NCI-H2171 treated with DMSO at 0.1 percent for 48 hours (cell line): ENCODE measurements around the gene RAD51B.
A peak's percentile ranks its signal among the peaks of the same experiment; 100 is the strongest.
"Not testable (repeated sequence)": the region's sequence is repeated elsewhere in the genome, so short reads cannot be mapped to it uniquely, and the experiment has no call there.

Source experiments
- DNase-seq: peaks from one replicate; lab custom pipeline; 2025; lab: John Stamatoyannopoulos, UW

RAD51B gene

DNA sequence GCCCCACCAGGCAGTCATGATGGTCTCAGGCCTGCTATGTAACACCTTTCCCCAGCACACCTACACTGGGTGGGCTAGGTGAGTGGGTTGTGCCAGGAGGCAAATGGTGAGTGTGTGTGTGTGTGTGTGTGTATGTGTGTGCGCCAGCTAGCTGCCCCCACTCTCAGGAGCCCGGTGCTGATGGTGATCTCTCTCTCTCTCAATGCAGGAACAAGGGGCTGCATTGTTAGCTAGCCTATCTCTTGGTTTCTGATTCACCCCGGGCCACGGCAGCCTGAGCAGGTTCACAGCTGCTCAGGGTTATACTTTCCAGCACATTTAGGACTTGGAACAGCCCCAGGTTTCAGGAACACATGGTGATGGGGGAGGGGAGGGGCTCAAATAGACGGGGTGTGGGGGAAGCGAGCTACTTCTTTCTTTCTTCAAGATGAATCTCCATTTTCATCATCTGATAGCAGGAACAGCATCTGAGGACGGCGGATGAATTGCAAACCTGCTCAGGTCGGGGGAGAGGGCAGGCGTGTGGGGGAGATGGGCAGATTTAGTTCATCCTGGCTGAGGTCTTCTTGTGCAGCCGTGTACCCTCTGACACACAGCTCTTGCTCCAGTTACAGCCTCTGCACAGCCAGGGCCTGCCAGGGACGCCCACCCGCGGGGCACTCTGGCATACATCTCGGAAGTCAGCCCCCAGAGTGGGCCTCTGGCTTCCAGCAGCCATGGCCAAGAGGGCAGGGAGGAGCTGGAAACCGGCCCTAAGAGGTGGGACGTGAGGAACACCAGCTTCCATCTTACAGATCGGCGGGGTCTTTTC, 835.6 kb downstream of the RAD51B start:
- peak; percentile 88 for DNase-seq

DNA sequence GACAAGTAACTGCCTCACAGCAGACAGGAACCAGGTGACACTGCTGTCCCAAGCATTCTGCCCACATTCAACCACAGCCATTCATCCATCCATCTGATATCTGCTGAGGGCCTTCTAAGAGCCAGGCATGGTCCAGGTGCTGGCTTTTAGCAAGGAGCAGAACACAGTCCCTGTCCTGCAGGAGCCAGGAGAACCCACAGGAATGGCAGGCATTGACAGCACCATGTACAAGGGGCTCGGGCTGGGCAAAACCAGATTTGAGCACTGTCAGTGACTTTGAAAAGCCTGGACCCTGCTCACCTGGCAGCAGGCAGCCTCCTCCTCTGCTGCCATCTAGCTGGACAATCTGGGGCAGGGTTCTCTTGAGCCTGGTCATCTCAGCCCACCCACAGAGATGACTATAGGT, 836.3 kb downstream of the RAD51B start:
- DNase-seq: no peak

DNA sequence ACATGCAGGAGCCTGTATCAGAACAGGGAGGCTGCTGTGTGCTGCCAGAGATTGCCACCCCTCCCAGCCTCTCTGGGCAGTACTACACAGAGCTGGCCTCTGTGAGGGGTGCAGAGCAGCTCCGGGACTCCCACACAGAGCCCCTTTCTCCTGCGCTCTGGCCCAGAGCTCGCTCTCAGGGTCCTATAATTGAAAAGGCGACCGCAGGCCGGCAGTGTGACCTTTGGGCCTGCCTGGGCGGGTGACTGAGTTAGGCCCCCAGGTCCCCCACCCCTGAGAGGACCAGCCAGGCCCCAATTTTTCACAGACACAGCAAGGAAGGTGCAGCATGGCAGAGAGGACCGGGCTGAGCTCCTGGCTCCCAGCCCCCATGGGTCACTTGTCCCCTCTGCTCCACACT, 836.9 kb downstream of the RAD51B start:
- no peak for DNase-seq

DNA sequence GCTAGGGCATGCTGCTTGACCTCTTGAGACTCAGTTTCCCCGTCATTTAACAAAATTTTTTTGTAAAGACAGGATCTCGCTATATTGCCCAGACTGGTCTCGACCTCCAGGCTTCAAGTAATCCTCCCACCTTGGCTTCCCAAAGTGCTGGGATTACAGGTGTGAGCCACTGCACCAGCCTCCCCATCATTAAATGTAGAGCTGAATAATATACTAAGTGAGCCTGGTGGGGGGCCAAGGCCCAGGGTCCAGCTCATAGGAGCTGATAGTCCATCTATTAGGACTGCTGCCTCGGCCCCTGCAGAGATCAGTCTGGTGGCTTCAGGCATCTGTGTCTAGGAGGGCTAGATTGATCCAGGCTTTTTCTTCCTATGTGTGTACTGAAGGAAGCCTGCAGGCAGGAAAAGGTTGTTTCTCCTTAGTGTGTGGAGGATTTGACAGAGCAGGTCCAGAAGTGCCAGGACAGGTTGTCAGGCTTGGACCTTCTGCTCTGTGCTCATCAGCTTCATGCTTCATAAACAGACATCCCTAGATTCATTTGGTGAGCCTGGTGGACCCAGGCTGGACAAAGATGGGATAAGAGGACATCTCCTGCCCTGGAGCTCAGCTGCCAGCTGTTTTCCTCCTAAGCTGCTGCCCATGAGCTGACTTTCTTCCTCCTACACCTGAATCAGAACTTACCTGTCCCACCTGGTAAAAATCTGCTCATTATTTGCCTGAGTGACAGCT, 837.9 kb downstream of the RAD51B start:
- DNase-seq: no peak

DNA sequence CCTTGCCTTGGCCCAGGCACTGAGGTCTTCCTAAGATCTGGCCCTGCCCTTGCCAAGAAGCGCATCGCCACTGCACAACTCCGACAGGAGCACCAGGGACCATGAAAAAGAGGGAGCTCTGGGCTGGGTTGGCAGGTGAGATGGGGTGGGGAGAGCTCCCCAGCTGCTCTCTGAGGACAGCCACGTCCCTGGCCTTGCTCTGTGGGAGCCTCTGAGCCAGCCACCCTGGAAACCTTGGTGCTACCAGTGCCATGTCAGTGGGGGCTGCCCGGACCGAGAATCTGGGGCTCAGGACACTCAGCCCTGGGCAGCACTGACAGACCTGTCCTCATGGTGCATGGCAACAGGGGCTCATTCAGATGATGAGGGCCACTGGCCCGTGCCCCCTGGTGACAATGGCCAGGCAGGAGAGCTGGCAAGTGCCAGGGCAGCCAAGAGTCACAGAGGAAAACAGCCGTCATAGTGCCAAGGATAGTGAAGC, 838.5 kb downstream of the RAD51B start:
- DNase-seq: no peak

DNA sequence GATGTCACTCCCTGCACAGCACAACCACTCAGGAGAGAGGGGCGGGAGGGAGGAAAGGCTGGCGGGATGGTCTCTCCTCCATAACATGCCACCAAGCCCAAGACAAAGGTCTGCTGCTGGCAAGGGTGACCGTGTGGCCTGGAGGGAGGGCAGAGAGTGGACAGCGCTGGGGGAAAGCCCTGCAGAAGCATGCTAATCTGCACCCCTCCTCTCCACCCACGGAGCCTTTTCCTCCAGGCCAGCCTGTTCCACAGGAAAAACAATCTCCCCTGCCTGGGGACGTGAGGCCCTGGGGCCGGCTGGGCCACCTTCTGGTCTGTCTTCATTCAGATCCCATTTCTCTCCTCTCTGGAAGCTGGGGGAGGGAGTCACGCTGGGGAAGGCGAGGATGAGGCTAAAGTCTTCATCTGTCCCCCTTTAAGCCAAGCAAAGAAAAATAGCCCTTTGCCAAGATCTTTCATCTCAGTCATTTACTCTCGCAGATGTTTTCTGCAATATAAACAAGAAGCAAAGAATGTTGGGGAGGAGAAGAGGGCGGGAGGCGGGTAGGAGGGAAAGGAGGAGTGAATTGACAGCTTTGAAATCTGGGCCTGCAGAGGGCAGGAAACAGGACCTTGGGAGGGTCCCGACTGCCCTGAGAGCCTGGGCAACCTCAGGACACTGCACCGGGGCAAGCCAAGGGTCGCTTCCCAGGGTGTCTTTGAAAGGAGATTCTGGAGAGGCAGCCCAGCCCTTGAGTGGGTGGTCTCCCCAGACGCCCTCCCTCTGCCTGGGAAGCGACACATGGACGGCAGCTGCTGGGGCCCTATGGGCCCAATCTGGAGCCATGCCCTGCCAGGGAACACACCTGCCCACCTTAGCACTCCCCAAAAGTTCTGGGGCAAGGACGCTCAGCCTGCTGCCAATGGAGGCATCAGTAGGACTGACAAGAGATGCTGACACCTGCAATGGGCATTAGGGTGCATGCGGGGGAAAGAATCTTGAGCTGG, 839.7 kb downstream of the RAD51B start:
- DNase-seq: no peak

DNA sequence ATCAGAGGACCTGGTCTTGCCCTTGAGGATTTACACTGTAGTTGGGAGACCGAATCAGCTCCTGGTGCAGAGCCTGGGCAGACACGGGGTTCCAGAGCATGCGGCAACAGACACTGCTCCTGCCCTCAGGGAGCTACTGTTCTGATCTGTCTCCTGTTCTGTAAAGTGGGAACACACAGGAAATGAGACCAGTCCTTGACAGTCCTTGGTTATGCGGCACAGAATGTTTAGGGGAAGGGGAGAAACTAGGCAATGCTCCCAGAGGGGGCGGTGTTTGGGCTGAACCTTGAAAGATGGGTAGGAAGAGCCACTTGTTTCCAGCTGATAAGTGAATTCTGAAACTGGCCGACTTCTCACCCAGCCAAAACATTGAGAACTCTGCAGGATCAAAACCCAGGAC, 840.9 kb downstream of the RAD51B start:
- DNase-seq: no peak

DNA sequence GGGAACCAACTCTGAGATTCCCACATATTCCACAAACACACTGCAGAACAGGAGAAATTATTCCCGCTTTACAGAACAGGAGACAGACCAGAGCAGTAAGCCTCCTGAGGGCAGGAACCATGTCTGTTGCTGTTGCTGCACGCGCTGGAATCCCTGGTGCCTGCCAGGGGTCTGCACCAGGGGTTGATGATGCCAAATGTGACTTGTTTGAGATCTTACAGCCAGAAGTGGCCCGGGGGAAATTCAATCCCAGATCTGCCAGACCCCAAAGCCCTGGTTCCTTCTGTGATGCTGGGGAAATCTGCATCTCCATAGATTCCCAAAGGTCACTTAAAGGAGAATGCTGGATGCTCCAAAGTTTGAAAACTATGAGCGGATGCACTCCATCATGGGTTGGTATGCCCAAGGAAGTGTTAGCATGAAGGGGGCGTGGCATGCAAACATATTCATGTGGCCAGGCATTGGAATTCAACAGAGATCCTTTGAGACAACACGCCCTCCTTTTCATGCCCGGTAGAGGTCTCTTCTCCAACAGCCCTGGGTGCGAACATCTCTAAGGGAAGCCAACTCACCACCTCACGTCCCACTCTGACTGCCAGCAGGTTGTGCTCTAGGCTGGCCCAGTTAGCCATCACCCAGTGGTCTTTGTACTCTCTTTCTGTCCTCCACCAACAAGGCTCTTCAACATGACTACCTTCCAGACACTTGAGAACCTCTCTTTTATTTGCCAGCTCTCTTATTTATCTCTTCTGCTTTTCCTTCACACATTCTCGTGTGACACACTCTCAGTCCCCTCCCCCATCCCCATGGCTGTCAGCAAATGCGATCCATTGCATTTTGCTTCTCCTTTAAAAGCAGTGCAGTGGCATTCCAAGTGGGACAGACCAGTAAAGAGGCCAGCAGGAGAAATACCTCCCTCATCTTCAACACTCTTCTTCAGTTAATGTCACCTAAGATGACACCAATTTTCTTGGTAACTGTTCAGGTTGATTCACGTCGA, 841.9 kb downstream of the RAD51B start:
- DNase-seq: no peak

DNA sequence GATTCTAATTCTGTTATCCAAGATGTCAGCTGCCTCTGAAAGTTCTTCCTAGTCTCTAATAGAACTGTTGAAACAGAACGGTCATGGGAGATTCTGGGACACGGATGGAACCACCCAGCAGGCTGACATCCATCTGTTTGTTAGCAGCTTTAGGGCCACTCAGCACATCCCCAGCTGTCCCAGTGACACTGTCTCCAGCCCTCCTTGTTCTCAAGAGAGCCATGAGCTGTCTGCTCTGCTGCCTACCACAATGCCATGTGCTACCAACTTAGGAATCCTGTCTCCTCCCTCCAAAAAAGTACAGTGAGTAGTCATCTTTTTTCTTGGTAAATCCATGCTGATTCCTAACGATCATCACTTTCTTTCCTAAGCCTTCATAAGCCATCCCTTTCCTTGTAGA, 842.8 kb downstream of the RAD51B start:
- peak; percentile 52 for DNase-seq

DNA sequence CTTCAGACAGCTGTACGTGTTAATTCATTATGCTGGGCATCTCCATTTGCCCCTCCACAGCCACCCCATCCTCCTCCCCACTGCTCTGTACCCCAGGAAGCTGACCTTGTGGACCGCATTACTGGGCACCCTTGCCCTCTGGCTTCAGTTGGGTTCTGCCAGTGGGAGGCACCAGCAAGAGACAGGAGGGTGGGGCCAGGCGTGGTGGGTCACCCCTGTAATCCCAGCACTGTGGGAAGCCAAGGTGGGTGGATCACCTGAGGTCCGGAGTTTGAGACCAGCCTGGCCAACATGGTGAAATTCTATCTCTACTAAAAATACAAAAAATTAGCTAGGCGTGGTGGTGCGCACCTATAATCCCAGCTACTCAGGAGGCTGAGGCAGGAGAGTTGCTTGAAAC, 843.2 kb downstream of the RAD51B start:
- not testable (repeated sequence) for DNase-seq

DNA sequence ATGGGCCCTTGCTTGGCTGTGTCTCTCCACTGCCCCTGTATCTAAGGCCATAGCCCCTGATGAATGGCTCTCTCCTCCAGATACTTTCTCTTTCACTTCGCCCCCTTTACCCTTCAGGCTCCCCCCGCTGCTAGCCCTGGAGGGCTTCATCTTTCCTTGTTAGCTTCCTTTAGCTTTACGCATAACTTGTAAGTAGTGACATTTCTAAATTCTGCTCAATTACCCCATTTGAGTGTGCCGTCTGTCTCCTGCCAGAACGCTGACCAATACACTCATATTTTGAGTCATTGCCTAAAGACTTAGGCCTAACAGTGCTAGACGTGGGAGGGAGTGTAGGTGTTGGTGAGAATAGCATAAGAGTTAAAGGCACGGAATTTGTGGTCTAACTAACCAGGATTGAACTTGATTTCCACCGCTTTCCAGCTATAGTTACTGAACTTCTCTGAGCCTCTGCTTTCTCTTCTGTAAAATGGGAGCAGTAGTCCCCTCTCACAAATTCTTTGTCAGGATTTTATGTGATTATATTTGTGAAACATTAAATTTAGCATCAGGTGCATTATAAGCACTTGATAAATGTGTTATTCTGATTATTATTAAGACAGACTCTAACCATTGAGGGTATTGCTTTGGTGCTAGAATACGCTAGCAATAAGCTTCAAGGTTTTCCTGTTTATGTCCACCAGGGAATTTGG, 844.0 kb downstream of the RAD51B start:
- no peak for DNase-seq

DNA sequence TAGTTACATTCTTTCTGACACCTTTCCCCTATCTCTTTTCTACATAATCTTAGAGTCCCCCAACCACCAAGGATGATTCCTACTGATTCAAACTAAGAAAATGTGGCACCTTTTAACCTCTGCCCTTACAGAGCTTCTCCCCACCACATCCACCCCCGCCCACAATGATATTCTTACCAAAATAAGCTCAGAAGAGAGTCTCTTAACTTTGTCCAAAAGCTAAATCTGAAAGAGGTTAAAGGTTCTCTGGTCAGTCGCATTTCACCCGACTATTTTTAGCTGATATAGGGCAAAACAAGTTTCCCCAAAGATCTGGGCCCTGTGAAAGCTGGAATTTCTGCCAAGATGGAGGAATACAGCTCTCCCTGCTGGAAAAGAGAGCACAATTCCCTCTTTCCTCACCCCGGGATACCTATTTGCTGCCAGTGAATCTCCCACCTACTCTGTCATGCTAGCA, 844.7 kb downstream of the RAD51B start:
- no peak for DNase-seq

DNA sequence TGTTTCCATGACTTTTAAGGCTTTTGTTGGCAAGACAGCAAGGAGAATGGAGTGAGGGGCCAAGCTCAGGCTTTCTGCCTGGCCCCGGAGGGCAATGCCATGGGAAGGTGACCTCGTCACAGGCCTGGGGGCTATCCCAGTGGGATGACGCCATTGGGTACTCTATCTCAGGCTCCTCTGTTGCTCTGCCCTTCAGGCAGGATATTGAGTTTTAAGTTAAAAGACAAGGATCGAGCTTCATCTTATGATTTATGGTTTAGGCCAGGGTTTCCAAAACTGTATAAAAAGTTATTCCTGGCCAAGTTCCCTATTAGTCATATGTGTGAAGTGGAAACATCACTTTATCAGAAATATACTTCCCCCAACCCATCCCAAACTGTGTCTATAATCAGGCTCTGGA, 845.6 kb downstream of the RAD51B start:
- no peak for DNase-seq

DNA sequence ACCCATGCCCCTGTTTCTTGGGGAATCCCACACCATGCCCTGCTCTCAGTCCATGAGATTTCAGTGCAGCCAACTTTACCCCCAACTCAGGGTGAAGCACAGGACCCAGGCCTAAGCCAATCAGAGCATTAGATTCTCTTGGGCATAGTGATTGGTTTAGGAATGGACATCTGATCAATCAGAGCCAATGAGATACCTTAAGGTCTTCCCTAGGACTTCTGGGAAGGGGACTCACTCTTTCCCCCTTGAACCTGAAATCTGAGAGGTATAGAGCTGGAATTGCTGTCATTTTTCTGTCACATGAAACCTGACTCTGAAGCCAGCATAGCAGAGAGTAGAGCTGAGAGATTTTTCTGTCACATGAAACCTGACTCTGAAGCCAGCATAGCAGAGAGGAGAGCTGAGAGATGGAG, 846.2 kb downstream of the RAD51B start:
- peak; percentile 87 for DNase-seq

DNA sequence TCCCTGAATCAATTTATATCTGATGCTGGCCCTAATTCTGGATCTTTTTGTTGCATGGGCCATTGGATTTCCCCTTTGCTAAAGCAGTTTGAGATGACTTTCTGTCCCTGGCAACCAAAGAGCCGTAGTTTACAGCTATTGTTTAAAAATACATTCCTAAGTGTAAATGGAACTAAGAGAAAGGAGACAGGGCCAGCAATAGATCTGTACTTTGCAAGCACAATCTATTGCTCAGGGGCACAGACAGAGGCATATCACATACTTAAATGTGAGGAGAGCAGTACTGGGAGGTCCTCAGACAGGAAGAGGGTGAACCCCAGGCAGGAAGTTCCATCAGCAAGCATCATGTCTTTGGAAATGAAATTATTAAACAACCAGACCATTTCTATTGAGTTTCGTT, 846.7 kb downstream of the RAD51B start:
- DNase-seq: peak; percentile 39

DNA sequence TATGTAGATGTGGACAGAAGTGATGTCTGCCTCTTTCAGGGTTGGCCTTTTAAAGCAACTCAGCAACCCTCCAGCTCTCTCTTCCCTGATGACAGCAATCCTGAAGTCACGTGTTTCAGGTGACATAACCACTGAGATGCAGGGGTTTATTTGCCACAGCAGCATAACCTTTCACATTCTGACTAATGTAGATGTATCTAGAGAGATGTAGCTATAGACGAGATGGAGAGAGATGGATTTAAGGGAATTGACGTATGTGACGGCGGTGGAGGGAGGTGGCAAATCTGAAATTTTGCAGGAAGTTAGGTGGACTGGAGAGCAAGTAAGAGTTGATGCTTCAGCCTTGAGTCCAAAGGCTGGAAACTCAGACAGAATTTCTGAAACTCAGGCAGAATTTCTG, 847.3 kb downstream of the RAD51B start:
- DNase-seq: no peak

DNA sequence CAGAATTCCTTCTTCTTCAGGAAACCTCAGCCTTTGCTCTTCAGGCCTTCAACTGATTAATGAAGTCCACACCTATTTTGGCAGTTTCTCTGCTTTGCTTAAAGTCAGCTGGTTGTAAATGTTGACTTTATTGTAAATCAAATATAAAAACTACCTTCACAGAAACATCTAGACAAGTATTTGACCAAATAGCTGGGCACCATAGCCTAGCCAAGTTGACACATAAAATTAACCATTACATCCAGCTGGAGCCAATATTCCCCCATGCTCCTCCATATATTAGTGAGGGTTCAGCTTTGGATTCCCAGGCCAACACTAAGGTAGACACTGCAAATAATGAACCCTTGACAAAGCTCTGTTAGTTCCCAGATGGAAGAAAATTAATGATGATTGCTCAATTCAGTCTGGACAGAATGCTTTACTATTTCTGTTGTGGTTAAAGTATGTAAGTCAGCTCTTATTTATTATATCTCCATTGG, 847.8 kb downstream of the RAD51B start:
- no peak for DNase-seq

DNA sequence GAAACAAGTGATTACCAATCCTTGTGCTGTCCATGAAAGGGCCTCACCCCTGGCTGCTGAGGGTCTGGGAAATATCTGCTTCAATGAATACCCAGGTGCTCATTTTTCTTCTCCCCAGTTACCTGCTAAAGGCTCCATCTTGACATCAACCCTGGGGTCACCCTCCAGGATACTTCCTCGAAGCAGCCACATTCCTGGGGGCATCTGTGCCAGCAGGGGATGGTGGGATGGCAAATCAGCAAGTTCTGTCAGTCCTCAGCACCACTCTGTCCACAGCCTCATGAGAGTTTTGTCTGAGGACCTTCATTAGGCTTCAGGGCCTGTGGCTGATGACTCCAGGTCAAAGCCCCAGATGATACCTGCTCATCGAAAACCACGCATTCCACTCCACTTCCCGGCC, 848.4 kb downstream of the RAD51B start:
- no peak for DNase-seq

DNA sequence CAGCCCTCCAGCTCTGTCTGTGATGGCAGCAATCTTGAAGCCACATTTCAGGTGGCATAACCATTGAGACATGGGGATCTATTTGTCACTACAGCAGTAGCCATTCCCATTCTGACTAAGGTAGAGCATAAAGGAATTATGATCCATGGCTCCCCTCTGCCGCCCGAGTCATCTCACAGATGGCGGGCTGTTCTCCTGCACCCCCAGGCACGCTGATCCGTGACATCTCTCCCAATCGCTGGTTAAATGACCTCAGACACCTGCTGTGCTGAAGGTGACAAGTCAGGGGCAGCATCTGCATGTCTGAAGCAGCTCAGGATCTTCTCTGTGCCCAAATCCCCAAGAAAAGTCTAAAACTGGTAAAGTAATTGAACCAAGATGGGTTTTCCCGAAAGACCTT, 849.0 kb downstream of the RAD51B start:
- no peak for DNase-seq

DNA sequence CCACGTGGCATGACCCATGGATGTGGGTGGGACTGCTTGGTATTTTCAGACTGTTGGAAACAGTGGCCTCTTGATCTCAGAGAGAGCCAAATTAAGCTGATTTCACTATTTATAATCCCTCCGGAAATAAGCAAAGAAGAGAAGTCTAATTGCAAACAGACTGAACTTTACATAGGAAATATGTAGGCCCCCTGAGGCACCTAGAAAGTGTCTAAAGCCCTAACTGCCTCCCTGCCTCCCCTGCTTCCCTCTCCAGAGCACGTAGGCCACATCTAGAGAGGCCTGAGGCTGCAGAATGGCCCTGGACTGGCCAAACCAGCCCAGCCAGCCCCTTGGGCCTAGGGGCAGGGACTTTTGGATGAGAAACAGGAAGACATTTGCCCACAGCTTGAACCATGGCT, 849.5 kb downstream of the RAD51B start:
- no peak for DNase-seq
